Measurements from ENCODE around the gene CTH.
"Not testable (repeated sequence)": the region's sequence is repeated elsewhere in the genome, so short reads cannot be mapped to it uniquely, and the experiment has no call there.

CTH gene

GRCh38 chr1:70458131-70458530 is 47.1 kb downstream of the CTH start:
- no peaks in the 10 kb centered on the region for H3K27me3 ChIP-seq (ENCODE audit: control insufficient read depth, insufficient read depth, low read length)
- peaks cover 15% of the 10 kb centered on the region for H3K4me1 ChIP-seq (ENCODE audit: control insufficient read depth, insufficient read depth, low read length)
- H3K36me3 ChIP-seq (ENCODE audit: control insufficient read depth, insufficient read depth, low read length): no peaks in the 10 kb centered on the region

GRCh38 chr1:70459496-70460225 is 48.6 kb downstream of the CTH start:
- Histone ChIP-seq H3K4me1 (ENCODE audit: control insufficient read depth, insufficient read depth, low read length) (peaks cover 15% of the 10 kb centered on the region), H3K9me3 (ENCODE audit: control insufficient read depth, insufficient read depth, low read depth, low read length) (peaks cover 6% of the 10 kb centered on the region; the same call in 1 of the 2 replicates), H3K4me3 (ENCODE audit: low read depth, low read length) (no peak overlapping the region), H3K36me3 (ENCODE audit: control insufficient read depth, insufficient read depth, low read length) (no peaks in the 10 kb centered on the region), H3K27me3 (ENCODE audit: control insufficient read depth, insufficient read depth, low read length) (no peaks in the 10 kb centered on the region), H3K27ac (ENCODE audit: low read depth, low read length) (peak overlapping the region; percentile 65; the same call in 1 of the 2 replicates), H3K9ac (ENCODE audit: low read length) (peak overlapping the region; percentile 34)

More at GRCh38 chr1:70458131-70458530, 47.1 kb downstream of the CTH start:
- Histone ChIP-seq H3K4me3 (ENCODE audit: low read depth, low read length) (no peak overlapping the region), H3K27ac (ENCODE audit: low read depth, low read length) (no peak overlapping the region), H3K9me3 (ENCODE audit: control insufficient read depth, insufficient read depth, low read depth, low read length) (peaks cover 6% of the 10 kb centered on the region; the same call in 1 of the 2 replicates), H3K9ac (ENCODE audit: low read length) (no peak overlapping the region)

DNA sequence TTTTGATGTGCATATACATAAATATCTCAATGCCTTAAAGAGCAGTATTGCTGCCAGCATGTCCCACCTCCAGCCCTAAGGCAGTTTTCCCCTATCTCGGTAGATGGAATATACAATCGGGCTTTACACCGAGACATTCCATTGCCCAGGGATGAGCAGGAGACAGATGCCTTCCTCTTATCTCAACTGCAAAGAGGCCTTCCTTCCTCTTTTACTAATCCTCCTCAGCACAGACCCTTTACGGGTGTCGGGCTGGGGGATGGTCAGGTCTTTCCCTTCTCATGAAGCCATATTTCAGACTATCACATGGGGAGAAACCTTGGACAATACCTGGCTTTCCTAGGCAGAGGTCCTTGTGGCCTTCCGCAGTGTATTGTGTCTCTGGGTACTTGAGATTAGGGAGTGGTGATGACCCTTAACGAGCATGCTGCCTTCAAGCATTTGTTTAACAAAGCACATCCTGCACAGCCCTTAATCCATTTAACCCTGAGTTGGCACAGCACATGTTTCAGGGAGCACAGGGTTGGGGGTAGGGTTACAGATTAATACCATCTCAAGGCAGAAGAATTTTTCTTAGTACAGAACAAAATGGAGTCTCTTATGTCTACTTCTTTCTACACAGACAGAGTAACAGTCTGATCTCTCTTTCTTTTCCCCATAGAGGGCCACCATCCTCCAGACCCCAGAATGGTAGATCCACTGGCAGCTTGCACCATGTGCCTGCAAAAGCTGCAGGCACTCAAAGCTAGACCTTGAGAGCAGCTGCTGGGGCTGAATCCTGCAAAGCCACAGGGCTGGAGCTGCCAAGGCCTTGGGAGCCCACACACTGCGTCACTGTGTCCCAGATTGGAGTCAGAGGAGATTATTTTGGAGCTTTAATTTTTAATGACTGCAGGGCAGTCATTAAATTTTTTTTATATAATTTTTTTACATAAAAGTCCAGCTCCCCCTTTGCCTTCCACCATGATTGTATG is 50.0 kb downstream of the CTH start:
- H3K9me3 ChIP-seq (ENCODE audit: control insufficient read depth, insufficient read depth, low read depth, low read length); H3K27me3 ChIP-seq (ENCODE audit: control insufficient read depth, insufficient read depth, low read length); H3K36me3 ChIP-seq (ENCODE audit: control insufficient read depth, insufficient read depth, low read length); H3K4me3 ChIP-seq (ENCODE audit: low read depth, low read length): not testable (repeated sequence)
- peak overlapping the region; percentile 40; the same call in 1 of the 2 replicates for H3K27ac ChIP-seq (ENCODE audit: low read depth, low read length)
- peak overlapping the region; percentile 48 for H3K9ac ChIP-seq (ENCODE audit: low read length)
- peaks cover 15% of the 10 kb centered on the region for H3K4me1 ChIP-seq (ENCODE audit: control insufficient read depth, insufficient read depth, low read length)

DNA sequence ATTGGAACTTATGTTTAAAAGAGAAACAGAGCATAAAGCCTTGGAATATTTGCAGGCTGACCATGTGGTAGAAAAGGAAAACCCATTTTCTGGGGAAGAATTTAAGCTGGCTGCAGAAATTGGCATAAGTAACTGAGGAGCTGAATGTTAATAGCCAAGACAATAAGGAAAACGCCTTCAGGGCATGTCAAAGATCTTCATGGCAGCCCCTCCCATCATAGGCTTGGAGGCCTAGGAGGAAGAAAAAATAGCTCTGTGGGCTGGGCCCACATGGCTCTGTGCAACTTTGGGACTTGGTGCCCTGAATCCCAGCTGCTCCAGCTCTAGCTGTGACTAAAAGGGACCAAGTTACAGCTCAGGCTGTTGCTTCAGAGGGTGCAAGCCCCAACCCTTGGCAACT is 51.5 kb downstream of the CTH start:
- Histone ChIP-seq H3K36me3 (ENCODE audit: control insufficient read depth, insufficient read depth, low read length) (no peaks in the 10 kb centered on the region), H3K4me1 (ENCODE audit: control insufficient read depth, insufficient read depth, low read length) (peaks cover 15% of the 10 kb centered on the region), H3K27me3 (ENCODE audit: control insufficient read depth, insufficient read depth, low read length) (no peaks in the 10 kb centered on the region), H3K9ac (ENCODE audit: low read length) (no peak overlapping the region), H3K27ac (ENCODE audit: low read depth, low read length) (no peak overlapping the region), H3K9me3 (ENCODE audit: control insufficient read depth, insufficient read depth, low read depth, low read length) (peaks cover 6% of the 10 kb centered on the region; the same call in 1 of the 2 replicates), H3K4me3 (ENCODE audit: low read depth, low read length) (no peak overlapping the region)

DNA sequence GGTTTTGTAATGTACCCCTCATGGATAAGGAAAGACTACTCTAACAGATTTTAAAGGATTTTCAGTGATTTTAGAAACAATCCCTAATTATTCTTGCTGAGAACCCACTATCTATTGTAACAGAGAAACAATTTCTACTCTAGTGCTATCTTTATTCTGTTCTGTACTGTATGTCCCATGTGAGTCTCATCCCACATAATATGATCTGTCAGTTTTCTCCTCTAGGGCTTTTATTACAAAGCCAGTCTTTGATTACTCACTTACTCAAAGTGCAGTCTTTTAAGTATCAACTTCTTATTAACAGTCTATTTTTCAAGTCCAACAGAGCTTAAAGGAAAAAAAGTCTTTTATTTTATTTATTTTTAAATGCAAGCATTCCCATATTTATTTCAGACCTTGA is 54.8 kb downstream of the CTH start:
- Histone ChIP-seq H3K36me3 (ENCODE audit: control insufficient read depth, insufficient read depth, low read length) (no peaks in the 10 kb centered on the region), H3K9me3 (ENCODE audit: control insufficient read depth, insufficient read depth, low read depth, low read length) (peaks cover 6% of the 10 kb centered on the region; the same call in 1 of the 2 replicates), H3K4me1 (ENCODE audit: control insufficient read depth, insufficient read depth, low read length) (peaks cover 4% of the 10 kb centered on the region), H3K27ac (ENCODE audit: low read depth, low read length) (no peak overlapping the region), H3K27me3 (ENCODE audit: control insufficient read depth, insufficient read depth, low read length) (no peaks in the 10 kb centered on the region), H3K4me3 (ENCODE audit: low read depth, low read length) (no peak overlapping the region), H3K9ac (ENCODE audit: low read length) (no peak overlapping the region)

GRCh38 chr1:70467531-70467930 is 56.5 kb downstream of the CTH start:
- Histone ChIP-seq H3K4me1 (ENCODE audit: control insufficient read depth, insufficient read depth, low read length) (no peaks in the 10 kb centered on the region), H3K4me3 (ENCODE audit: low read depth, low read length) (no peak overlapping the region), H3K9ac (ENCODE audit: low read length) (no peak overlapping the region), H3K9me3 (ENCODE audit: control insufficient read depth, insufficient read depth, low read depth, low read length) (peaks cover 6% of the 10 kb centered on the region; the same call in 1 of the 2 replicates), H3K27me3 (ENCODE audit: control insufficient read depth, insufficient read depth, low read length) (no peaks in the 10 kb centered on the region), H3K27ac (ENCODE audit: low read depth, low read length) (no peak overlapping the region), H3K36me3 (ENCODE audit: control insufficient read depth, insufficient read depth, low read length) (no peaks in the 10 kb centered on the region)

DNA sequence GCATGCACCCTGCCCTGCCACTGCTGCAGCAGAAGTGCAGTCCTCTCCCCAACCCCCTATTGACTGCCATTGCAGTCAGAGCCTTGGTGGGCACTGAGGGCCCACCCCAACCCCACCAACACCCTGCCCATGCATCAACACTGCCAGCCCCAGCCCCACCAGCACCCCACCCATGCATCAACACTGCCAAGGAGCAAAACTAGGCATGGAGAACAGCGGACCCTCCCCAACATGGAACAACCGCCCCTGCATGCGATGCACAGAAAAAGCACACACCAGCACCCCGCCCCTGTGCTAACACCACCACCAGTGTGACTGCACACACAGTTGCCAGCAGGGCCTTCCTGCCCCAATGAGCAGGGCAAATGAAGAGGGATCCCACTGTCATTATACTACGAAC is 57.1 kb downstream of the CTH start:
- Histone ChIP-seq H3K9ac (ENCODE audit: low read length) (no peak overlapping the region), H3K27ac (ENCODE audit: low read depth, low read length) (no peak overlapping the region), H3K27me3 (ENCODE audit: control insufficient read depth, insufficient read depth, low read length) (no peaks in the 10 kb centered on the region), H3K36me3 (ENCODE audit: control insufficient read depth, insufficient read depth, low read length) (no peaks in the 10 kb centered on the region), H3K4me1 (ENCODE audit: control insufficient read depth, insufficient read depth, low read length) (no peaks in the 10 kb centered on the region), H3K9me3 (ENCODE audit: control insufficient read depth, insufficient read depth, low read depth, low read length) (peaks cover under 1% of the 10 kb centered on the region; the same call in 1 of the 2 replicates), H3K4me3 (ENCODE audit: low read depth, low read length) (no peak overlapping the region)

DNA sequence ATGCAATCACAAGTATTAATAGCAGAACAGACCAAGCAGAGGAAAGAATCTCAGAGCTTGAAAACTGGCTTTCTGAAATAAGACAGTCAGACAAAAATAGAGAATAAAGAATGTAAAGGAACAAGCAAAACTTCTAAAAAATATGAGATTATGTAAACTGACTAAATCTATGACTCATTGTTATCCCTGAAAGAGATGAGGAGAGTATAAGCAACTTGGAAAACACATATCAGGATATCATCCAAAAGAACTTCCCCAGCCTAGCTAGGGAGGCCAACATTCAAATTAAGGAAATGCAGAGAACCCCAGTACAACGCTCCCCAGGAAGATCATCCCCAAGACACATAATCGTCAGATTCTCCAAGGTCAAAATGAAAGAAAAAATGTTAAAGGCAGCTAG is 58.1 kb downstream of the CTH start:
- not testable (repeated sequence) for H3K4me3 ChIP-seq (ENCODE audit: low read depth, low read length); H3K36me3 ChIP-seq (ENCODE audit: control insufficient read depth, insufficient read depth, low read length); H3K9me3 ChIP-seq (ENCODE audit: control insufficient read depth, insufficient read depth, low read depth, low read length); H3K4me1 ChIP-seq (ENCODE audit: control insufficient read depth, insufficient read depth, low read length); H3K27ac ChIP-seq (ENCODE audit: low read depth, low read length); H3K9ac ChIP-seq (ENCODE audit: low read length); H3K27me3 ChIP-seq (ENCODE audit: control insufficient read depth, insufficient read depth, low read length)

DNA sequence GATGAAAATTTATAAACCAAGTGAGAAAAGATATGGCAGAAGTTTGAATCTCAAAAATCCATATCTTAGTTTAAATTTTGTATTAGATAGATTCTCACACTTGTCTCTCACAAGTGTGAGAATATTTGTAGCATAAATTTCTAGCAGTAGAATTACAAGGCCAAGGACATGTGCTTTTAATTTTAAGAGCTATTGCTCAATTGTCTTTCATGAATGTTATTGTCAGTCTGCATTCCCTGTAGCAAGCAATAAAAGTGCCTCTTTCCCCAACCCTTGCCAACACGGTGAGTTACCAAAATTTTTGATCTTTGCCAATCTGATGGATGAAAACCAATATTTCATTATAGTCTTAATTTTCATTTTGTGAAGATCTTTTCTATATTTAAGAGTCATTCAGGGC is 64.0 kb downstream of the CTH start:
- Histone ChIP-seq H3K27ac (ENCODE audit: low read depth, low read length) (no peak overlapping the region), H3K9me3 (ENCODE audit: control insufficient read depth, insufficient read depth, low read depth, low read length) (no peaks in the 10 kb centered on the region), H3K9ac (ENCODE audit: low read length) (no peak overlapping the region), H3K27me3 (ENCODE audit: control insufficient read depth, insufficient read depth, low read length) (no peaks in the 10 kb centered on the region), H3K4me3 (ENCODE audit: low read depth, low read length) (no peak overlapping the region), H3K4me1 (ENCODE audit: control insufficient read depth, insufficient read depth, low read length) (no peaks in the 10 kb centered on the region), H3K36me3 (ENCODE audit: control insufficient read depth, insufficient read depth, low read length) (no peaks in the 10 kb centered on the region)

DNA sequence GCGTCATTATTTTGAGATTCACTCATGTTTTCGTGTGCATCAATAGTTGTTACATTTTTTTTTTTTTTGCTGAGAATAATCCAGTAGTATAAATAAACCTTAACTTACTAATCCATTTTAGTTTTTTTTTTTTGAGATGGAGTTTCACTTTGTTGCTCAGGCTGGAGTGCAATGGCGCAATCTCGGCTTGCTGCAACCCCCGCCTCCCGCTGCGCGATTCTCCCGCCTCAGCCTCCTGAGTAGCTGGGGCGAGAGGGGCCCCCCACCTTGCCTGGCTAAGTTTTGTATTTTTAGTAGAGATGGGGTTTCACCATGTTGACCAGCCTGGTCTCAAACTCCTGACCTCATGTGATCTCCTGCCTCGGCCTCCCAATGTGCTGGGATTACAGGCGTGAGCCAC is 66.0 kb downstream of the CTH start:
- Histone ChIP-seq H3K27me3 (ENCODE audit: control insufficient read depth, insufficient read depth, low read length) (no peaks in the 10 kb centered on the region), H3K9me3 (ENCODE audit: control insufficient read depth, insufficient read depth, low read depth, low read length) (no peaks in the 10 kb centered on the region), H3K27ac (ENCODE audit: low read depth, low read length) (no peak overlapping the region), H3K4me3 (ENCODE audit: low read depth, low read length) (no peak overlapping the region), H3K4me1 (ENCODE audit: control insufficient read depth, insufficient read depth, low read length) (no peaks in the 10 kb centered on the region), H3K9ac (ENCODE audit: low read length) (no peak overlapping the region), H3K36me3 (ENCODE audit: control insufficient read depth, insufficient read depth, low read length) (no peaks in the 10 kb centered on the region)

DNA sequence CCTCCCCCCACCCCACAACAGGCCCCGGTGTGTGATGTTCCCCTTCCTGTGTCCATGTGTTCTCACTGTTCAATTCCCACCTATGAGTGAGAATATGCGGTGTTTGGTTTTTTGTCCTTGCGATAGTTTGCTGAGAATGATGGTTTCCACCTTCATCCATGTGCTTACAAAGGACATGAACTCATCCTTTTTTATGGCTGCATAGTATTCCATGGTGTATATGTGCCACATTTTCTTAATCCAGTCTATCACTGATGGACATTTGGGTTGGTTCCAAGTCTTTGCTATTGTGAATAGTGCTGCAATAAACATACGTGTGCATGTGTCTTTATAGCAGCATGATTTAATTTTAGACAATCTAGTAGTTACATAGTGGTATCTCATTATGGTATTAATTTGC is 66.8 kb downstream of the CTH start:
- H3K9ac ChIP-seq (ENCODE audit: low read length); H3K27ac ChIP-seq (ENCODE audit: low read depth, low read length); H3K9me3 ChIP-seq (ENCODE audit: control insufficient read depth, insufficient read depth, low read depth, low read length); H3K4me3 ChIP-seq (ENCODE audit: low read depth, low read length); H3K4me1 ChIP-seq (ENCODE audit: control insufficient read depth, insufficient read depth, low read length); H3K27me3 ChIP-seq (ENCODE audit: control insufficient read depth, insufficient read depth, low read length); H3K36me3 ChIP-seq (ENCODE audit: control insufficient read depth, insufficient read depth, low read length): not testable (repeated sequence)
